ENCODE results near the gene LILRA2.
"Not testable (repeated sequence)": the region's sequence is repeated elsewhere in the genome, so short reads cannot be mapped to it uniquely, and the experiment has no call there.

LILRA2 gene

DNA sequence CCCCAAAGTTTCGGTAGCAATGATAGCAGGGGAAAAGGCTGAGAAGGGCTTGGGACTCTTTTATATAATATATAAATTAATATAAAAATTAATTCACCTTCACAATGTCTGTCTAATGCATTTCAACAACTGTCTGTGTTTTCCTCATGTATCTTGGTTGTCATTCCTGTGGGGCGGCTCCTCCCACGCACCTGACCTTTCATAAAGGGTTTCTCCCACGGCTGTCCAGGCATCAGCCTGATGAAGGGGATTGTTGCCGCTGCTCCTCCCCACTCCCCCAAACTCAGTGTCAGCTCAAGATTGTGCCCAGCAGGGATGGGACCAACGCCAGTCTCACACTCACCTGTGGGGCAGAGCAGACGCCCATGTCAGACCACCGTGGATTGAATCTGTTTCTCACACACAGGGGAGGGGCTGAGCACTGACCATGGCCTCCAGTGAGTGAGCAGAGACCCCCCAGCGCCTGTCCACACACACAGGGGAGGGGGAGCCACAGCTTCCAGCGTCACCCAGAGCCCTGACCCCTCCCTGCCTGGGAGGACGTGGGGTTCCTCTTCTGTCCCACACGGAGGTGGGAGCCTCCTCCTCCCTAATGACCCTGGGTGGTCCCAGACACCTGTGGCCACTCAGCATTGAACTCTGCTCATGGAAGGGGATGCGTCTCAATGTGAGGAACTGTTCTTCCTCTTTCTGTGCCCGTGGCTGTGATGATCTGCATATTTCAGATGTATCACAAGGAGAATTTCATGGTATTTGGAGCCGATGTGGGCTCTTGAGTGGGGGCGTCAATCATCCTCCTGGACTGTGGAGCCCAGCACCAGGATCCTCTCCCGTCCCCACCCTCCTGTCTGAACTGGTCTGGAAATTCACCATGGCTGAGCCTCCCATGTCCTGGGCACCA, 1.6 kb upstream of the LILRA2 start:
- DNase-seq (ENCODE audit: low spot score): not testable (repeated sequence)

DNA sequence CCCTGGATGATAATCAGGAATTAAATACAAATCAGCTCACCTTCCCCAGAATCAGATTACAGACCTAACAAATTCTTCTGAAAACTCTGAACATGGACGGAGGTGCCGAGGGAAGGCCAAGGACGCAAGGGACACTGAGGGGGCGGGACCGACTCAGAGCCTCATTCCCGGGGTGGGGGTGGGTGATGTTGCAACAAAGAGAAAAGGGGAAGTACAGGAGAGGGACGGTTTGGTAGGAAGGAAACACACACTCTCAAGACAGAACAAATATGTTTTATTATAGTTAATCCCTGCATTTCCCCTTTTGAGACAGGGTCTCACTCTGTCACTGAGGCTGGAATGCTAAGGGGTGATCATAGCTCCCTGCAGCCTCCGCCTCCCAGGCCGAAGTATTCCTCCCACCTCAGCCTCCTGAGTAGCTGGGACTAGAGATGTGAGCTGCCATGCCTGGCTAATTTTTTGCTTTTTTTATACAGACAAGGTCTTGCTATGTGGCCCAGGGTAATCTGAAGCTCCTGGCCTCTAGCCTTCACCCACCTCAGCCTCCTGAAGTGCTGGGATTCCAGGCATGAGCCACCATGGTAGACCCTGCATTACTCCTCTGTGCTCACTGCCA, 786 bp upstream of the LILRA2 start:
- no peak for DNase-seq (ENCODE audit: low spot score)

DNA sequence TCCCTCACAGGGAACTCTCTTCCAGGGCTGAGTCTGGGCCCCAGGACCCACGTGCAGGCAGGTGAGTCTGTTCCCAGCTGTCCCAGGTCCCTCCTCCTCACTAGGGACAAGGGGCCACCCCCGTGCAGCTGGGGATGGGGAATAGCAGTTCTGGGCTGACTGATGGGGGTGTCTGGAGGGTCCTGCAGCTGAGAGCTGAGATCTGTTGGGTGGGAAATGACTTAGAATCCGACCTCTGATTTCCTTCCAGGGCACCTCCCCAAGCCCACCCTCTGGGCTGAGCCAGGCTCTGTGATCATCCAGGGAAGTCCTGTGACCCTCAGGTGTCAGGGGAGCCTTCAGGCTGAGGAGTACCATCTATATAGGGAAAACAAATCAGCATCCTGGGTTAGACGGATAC, 461 bp downstream of the LILRA2 start:
- no peak for DNase-seq (ENCODE audit: low spot score)

DNA sequence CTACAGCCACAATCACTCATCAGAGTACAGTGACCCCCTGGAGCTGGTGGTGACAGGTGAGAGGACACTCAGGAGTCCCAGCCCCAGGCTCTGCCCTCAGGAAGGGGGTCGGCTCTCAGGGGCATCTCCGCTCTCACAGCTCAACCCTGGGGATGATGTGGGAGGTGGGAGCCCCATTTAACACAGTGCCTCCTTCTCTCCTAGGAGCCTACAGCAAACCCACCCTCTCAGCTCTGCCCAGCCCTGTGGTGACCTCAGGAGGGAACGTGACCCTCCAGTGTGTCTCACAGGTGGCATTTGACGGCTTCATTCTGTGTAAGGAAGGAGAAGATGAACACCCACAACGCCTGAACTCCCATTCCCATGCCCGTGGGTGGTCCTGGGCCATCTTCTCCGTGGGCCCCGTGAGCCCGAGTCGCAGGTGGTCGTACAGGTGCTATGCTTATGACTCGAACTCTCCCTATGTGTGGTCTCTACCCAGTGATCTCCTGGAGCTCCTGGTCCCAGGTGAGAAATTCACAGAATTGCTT, 1.0 kb downstream of the LILRA2 start:
- DNase-seq (ENCODE audit: low spot score): no peak

DNA sequence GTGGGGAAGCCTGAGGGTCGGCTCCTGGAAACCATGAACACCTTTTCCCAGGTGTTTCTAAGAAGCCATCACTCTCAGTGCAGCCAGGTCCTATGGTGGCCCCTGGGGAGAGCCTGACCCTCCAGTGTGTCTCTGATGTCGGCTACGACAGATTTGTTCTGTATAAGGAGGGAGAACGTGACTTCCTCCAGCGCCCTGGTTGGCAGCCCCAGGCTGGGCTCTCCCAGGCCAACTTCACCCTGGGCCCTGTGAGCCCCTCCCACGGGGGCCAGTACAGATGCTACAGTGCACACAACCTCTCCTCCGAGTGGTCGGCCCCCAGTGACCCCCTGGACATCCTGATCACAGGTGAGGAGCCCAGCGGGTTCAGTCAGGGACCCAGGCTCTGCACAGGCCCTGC, 1.6 kb downstream of the LILRA2 start:
- DNase-seq (ENCODE audit: low spot score): not testable (repeated sequence)

DNA sequence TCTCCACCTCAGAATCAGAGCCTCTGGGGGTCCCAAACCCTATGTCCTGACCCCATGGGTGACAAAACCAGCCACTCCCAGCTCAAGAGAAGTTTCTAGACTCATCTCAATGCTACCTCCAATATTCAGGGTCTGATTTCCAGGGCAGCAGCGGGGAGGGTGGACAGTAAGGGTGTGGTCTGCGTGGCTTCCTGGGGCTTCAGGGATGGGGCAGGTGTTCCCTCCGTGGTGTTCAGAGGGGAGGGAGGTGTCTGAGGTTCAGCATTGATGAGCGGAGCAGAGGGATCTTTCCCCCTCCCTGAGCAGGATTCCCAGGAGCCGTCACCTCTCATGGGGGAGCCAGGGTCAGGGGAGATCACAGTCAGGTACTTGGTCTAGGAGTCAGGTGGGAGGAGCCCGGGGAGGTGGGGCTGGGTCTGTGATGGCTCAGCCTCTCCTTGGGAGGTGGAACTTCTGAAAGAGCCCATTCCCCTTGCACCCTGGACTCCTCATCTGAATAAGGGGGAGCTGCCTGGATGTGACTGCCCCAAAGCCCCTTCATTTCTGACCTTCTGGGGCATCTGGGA, 2.9 kb downstream of the LILRA2 start:
- no peak for DNase-seq (ENCODE audit: low spot score)

DNA sequence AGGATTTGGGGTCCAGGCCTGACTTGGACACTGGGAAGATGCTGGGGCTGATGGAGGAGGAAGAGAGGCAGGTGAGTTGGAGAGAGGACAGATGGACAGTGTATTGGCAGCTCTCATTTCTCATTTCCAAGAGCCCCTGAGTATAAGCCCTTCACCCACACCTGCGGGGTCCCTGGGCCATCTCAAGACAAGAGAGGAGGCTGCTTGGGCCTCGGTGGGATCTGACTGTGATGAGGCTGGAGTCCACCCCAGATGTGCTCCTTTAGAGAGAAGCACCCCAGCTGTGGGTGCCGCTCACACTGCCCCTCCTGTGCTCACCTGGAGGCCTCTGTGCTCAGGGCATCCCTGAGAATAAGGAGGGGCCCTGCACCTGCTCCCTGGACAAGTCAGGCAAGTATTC, 3.7 kb downstream of the LILRA2 start:
- DNase-seq (ENCODE audit: low spot score): no peak

DNA sequence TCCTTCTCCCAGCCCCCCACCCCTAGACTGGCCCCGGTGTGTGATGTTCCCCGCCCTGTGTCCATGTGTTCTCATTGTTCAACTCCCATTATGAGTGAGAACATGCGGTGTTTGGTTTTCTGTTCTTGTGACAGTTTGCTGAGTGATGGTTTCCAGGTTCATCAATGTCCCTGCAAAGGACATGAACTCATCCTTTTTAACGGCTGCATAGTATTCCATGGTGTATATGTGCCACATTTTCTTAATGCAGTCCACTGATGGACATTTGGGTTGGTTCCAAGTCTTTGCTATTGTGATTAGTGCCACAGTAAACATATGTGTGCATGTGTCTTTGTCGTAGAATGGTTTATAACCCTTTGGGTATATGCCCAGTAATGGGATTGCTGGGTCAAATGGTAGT, 4.7 kb downstream of the LILRA2 start:
- not testable (repeated sequence) for DNase-seq (ENCODE audit: low spot score)

DNA sequence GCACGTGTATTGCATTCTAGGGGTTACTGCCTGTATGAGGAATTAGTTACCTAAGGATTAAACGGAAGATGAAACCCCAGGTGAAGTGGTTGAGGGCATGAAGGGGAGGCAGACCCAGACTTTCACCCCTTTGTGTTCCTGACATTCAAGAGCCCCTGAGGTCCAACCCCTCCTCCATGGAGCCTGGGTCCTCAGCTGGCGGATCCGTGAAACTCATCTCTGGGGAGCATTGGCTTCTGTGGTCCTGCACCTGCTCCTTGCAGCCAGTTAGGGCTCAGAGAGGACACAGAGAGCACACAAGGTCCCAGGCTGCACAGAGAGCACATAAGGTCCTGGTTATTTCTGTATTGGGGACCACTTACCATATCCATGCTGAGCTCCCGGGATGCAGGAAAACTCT, 12.8 kb downstream of the LILRA2 start:
- no peak for DNase-seq (ENCODE audit: low spot score)

DNA sequence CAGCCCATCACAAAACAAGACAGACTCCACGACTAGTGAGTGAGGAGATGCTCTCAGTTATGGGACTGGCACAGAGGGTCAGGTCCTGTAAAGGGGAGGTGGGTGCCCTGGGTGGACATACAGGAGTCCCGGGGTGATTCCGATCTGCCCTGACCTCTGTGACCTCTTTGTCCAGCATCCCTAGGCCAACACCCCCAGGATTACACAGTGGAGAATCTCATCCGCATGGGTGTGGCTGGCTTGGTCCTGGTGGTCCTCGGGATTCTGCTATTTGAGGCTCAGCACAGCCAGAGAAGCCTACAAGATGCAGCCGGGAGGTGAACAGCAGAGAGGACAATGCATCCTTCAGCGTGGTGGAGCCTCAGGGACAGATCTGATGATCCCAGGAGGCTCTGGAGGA, 13.4 kb downstream of the LILRA2 start:
- no peak for DNase-seq (ENCODE audit: low spot score)

DNA sequence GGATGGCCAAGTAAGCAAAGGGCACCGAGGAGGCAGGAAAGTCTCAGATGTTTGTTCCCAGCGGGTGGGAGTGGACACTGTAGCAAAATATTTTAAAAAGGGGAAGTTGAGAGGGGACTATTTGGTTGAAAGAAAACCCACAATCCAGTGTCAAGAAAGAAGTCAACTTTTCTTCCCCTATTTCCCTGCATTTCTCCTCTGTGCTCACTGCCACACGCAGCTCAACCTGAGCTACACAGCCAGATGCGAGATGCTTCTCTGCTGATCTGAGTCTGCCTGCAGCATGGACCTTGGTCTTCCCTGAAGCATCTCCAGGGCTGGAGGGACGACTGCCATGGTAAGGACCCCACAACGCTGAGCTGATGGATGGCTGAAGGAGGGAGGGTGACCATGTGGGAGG, 19.9 kb downstream of the LILRA2 start, which contains the start of gene LILRA1:
TSS of gene LILRA1 (plus strand) at position 188 of the 400 bp plus-strand sequence. CDS start 613 bp downstream, outside the sequence.
- DNase-seq (ENCODE audit: low spot score): not testable (repeated sequence)

DNA sequence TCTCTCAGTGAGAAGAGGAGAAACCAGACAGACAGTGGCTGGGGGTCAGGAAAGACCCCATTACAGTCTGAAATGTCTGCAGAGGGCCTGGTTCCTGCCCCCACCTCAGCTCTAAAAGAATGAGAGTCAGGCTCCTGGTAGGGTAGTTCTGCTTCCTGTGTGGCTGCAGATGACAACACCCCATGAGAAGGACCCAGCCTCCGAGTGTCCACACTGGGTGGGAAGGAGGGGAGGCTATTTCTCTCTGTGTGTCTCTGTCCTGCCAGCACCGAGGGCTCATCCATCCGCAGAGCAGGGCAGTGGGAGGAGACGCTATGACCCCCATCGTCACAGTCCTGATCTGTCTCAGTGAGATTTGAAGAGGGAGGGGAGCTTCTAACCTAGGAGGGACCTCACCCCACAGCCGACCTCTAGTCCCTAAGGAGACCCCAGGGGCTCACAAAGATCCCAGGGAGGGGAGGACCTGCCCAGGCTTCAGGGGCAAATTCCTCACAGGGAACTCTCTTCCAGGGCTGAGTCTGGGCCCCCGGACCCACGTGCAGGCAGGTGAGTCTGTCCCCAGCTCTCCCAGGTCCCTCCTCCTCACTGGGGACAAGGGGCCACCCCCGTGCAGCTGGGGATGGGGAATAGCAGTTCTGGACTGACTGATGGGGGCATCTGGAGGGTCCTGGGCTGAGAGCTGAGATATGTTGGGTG, 20.5 kb downstream of the LILRA2 start:
- not testable (repeated sequence) for DNase-seq (ENCODE audit: low spot score)

DNA sequence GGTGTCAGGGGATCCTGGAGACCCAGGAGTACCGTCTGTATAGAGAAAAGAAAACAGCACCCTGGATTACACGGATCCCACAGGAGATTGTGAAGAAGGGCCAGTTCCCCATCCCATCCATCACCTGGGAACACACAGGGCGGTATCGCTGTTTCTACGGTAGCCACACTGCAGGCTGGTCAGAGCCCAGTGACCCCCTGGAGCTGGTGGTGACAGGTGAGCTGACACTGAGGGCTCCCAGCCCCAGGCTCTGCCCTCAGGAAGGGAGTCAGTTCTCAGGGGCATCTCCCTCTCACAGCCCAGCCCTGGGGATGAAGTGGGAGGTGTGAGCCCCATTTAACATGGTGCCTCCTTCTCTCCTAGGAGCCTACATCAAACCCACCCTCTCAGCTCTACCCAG, 21.1 kb downstream of the LILRA2 start:
- no peak for DNase-seq (ENCODE audit: low spot score)

DNA sequence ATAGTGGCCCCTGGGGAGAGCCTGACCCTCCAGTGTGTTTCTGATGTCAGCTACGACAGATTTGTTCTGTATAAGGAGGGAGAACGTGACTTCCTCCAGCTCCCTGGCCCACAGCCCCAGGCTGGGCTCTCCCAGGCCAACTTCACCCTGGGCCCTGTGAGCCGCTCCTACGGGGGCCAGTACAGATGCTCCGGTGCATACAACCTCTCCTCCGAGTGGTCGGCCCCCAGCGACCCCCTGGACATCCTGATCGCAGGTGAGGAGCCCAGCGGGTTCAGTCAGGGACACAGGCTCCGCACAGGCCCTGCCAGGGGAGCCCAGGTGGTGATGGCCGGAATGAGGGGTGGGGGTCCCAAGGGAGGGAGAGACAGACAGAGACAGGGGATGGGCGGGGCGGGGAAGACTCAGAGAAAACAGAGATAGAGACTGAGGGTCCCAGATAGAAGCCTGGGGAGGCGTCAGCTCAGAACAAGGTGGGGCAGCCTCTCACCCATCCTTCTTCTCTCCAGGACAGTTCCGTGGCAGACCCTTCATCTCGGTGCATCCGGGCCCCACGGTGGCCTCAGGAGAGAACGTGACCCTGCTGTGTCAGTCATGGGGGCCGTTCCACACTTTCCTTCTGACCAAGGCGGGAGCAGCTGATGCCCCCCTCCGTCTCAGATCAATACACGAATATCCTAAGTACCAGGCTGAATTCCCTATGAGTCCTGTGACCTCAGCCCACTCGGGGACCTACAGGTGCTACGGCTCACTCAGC, 22.3 kb downstream of the LILRA2 start:
- not testable (repeated sequence) for DNase-seq (ENCODE audit: low spot score)

DNA sequence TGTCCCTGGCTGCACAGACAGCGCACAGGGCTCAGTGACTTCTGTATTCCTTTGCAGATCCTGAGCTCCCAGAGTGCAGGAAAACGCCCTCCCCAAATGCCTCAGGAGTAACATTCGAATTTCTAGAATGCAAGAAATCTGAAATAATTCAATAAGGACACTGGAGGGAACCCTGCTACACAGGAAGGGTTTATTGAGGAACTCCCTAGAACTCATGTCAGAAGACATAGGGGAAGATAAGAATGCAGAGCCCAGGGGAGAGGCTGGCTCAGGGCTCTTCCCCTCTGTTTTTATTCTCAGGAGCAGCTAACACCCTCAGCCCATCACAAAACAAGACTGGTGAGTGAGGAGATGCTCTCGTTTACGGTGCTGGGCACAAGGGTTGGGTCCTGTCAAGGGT, 26.6 kb downstream of the LILRA2 start:
- DNase-seq (ENCODE audit: low spot score): no peak

DNA sequence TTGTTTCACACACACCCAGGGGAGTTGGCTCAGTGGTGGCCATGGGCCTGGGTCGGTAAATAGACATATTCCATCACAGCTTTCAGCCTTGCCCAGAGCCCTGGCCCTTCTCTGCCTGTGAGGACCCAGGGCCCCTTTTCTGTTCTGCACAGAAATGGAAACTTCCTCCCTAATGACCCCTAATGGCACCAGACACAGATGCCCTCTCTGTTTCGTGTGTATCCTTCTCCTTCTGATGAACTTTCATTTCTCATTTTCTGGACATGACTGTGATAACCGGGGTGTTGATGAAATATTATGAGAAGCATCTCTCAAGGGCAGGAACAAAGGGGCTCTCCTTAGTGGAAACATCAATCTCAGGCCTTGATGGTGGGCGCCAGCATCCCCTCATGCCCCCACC, 32.6 kb downstream of the LILRA2 start:
- no peak for DNase-seq (ENCODE audit: low spot score)

DNA sequence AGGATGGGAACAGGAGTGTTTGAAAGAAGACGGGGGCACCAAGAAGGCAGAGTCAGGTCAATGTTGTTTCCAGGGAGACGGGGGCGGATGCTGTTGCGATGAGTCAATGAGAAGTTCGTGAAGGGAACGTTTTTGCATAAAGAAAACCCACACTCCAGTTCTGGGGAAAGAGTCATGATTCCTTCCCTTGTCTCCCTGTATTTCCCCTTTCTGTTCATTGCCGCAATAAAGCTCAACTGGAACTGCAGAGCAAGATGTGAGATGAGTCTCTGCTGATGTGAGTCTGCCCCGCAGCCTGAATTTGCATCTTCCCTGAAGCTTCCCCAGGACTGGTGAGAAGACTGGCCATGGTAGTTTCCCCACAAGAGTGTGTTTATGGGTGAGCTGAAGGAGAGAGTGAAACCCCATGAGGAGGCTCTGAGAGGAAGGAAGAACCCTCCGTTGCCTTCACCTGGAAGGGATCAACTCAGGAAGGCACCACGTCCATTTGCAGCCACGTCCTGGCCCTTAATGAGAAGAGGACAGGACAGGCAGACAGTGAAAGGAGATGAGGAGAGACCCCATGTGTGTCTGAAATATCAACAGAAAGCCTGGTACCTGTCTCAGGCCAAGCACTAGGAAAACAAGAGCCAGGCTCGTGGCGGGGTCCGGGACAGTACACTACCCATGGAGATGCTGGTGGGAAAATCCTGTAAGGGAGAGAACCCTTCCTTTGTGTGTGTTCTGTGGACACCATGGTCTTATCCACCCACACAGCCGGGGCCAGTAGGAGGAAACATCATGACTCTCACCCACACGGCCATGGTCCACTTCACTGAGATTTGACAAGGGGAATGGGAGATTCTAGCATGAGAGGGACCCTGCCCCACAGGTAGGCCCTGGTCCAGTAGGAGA, 33.5 kb downstream of the LILRA2 start:
- DNase-seq (ENCODE audit: low spot score): no peak

DNA sequence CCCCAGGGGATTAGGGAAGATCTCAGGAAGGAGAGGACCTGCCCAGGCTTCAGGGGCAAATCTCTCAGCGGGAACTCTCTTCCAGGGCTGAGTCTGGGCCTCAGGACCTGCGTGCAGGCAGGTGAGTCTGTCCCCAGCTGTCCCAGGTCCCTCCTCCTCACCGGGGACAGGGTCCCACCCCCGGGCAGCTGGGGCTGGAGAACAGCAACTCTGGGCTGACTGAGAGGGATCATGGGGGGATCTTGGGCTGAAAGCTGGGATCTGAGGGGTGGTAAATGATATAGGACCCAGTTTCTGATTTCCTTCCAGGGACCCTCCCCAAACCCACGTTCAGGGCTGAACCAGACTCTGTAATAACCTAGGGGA, 34.2 kb downstream of the LILRA2 start:
- no peak for DNase-seq (ENCODE audit: low spot score)

DNA sequence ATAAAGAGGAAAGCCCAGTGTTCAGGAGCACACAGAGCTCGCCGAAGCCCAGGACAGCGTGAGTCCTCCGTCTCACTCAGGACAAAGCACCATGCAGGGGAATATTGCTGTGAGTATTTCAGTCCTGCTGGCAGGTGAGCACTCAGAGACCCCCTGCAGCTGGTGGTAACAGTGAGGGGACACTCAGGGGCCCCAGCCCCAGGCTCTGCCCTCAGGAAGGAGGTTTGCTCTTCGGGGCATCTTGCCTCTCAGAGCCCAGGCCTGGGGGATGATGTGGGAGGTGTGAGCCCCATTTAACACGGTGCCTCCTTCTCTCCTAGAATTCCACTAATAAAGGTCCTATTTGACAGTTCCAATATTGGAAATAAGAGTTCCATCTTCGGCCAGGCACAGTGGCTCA, 34.6 kb downstream of the LILRA2 start:
- DNase-seq (ENCODE audit: low spot score): no peak

DNA sequence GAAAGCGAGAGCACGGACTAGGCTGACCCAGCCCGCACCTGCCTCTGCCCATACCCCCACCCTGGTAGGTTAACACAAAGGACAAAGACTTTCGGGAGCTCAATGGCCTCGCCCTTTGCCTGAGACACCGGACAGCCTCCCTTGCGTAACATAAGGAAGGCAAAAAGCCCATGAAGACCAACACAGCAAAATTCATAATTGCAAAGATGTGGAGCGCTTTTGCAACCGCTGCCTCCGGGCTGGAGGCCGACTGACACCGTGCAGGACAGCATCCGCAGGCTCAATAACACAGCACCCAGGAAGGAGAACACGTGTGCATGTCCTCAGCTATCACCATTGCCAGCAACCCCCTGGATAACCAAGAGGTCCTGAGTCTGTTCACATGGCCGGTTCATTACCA, 35.2 kb downstream of the LILRA2 start:
- no peak for DNase-seq (ENCODE audit: low spot score)
